OCI-LY3 (cell line): ENCODE measurements around the gene EYS.

Source experiments
- H2AFZ ChIP-seq: fragments of 200-600, 300-600 bp; shearing (Covaris generic); 2 replicates; pipeline ENCODE4 v1.6.0; 2014; ENCODE audit warnings: antibody characterized with exemption, low read depth, low read length
- H3K27ac ChIP-seq: fragments of 200-600, 300-600 bp; sonication (generic); 2 replicates; pipeline ENCODE4 v1.5.1; 2014; ENCODE audit warnings: mild to moderate bottlenecking, low read length, moderate library complexity, mixed read lengths
- H3K27me3 ChIP-seq: fragments of 200-600, 300-600 bp; sonication (generic); 2 replicates; pipeline ENCODE4 v1.6.1; 2014; ENCODE audit warnings: low read depth, low read length, mixed read lengths
- H3K36me3 ChIP-seq: fragments of 200-600, 300-600 bp; sonication (generic); replicated peaks from 2 replicates; pipeline ENCODE3; 2014; ENCODE audit warnings: low read depth, low read length, mixed read lengths
- H3K4me1 ChIP-seq: fragments of 300-600, 200-600 bp; sonication (generic); 2 replicates; pipeline ENCODE4 v1.6.1; 2014; ENCODE audit warnings: low read length, mixed read lengths
- H3K4me2 ChIP-seq: fragments of 200-600, 300-600 bp; sonication (generic); 2 replicates; pipeline ENCODE4 v1.6.1; 2014; ENCODE audit warnings: low read length, mixed read lengths
- H3K4me3 ChIP-seq: fragments of 300-600, 200-600 bp; sonication (generic); 2 replicates; pipeline ENCODE4 v1.5.1; 2014; ENCODE audit warnings: antibody characterized with exemption, mild to moderate bottlenecking, low read length, moderate library complexity
- H3K79me2 ChIP-seq: fragments of 300-600, 200-600 bp; shearing (Covaris generic); 2 replicates; pipeline ENCODE4 v1.6.1; 2014; ENCODE audit warnings: mild to moderate bottlenecking, low read length, mixed read lengths
- H3K9ac ChIP-seq: fragments of 300-600, 200-600 bp; shearing (Covaris generic); 2 replicates; pipeline ENCODE4 v1.6.0; 2014; ENCODE audit warnings: mild to moderate bottlenecking, low read length, moderate library complexity
- H3K9me3 ChIP-seq: fragments of 200-600, 300-600 bp; shearing (Covaris generic); 2 replicates; pipeline ENCODE4 v1.6.1; 2014; ENCODE audit warnings: low read length, mixed read lengths; ENCODE audit not compliant: insufficient read depth
- H4K20me1 ChIP-seq: fragments of 200-600, 300-600 bp; sonication (generic); 2 replicates; pipeline ENCODE4 v1.6.1; 2016; ENCODE audit warnings: low read length, mixed read lengths; ENCODE audit not compliant: insufficient read depth
- CTCF ChIP-seq: fragments of 200-600, 300-600 bp; sonication (generic); IDR thresholded peaks from 2 replicates; pipeline ENCODE4 v1.5.1; 2014; ENCODE audit warnings: antibody characterized with exemption, low read length, low read depth
- EZH2phosphoT487 ChIP-seq: fragments of 200-600 bp; shearing (Covaris generic); IDR thresholded peaks from 2 replicates; pipeline ENCODE4 v1.6.1; 2018; ENCODE audit warnings: antibody characterized with exemption, mixed run types, low read depth

The EYS gene

GRCh38 chr6:64155063-64155462, 1552.0 kb downstream of the EYS start:
- Histone ChIP-seq H3K4me2 (no peak overlapping the region), H3K79me2 (no peaks in the 10 kb centered on the region), H3K4me3 (no peak overlapping the region), H4K20me1 (no peaks in the 10 kb centered on the region), H2AFZ (no peak overlapping the region), H3K27me3 (no peaks in the 10 kb centered on the region), H3K27ac (no peak overlapping the region), H3K4me1 (no peaks in the 10 kb centered on the region), H3K9ac (no peak overlapping the region), H3K36me3 (no peaks in the 10 kb centered on the region), H3K9me3 (no peaks in the 10 kb centered on the region)
- no peak for TF ChIP-seq EZH2phosphoT487

DNA sequence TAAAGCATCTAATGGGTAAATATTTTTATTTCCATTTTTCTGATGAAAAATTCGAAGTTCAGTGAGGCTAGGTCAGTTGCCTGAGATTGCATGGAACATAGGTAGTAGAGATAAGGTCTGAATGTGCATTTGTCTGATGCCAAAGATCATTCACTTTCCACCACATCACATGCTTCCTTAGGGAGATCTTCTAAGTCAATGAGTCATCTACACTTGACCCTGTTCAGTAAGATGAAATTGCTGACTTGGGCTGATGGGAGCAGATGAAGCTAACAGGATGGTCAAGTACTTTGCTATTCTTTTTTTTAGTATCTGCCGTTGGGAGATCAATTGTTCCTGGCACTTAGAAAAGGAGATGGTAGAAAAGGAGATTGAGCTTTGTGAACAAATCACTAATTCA, 1560.2 kb downstream of the EYS start:
- Histone ChIP-seq H3K4me2 (no peak overlapping the region), H4K20me1 (no peaks in the 10 kb centered on the region), H3K4me3 (no peak overlapping the region), H3K27me3 (no peaks in the 10 kb centered on the region), H3K27ac (no peak overlapping the region), H3K79me2 (no peaks in the 10 kb centered on the region), H3K4me1 (no peaks in the 10 kb centered on the region), H3K36me3 (no peaks in the 10 kb centered on the region), H2AFZ (no peak overlapping the region), H3K9me3 (no peaks in the 10 kb centered on the region), H3K9ac (no peak overlapping the region)
- no peak for TF ChIP-seq EZH2phosphoT487
- TF ChIP-seq CTCF = no peak

GRCh38 chr6:64146094-64146493, 1560.9 kb downstream of the EYS start:
- Histone ChIP-seq H4K20me1 (no peaks in the 10 kb centered on the region), H3K9me3 (no peaks in the 10 kb centered on the region), H3K4me2 (no peak overlapping the region), H3K4me3 (no peak overlapping the region), H3K9ac (no peak overlapping the region), H3K27ac (no peak overlapping the region), H3K4me1 (no peaks in the 10 kb centered on the region), H3K79me2 (no peaks in the 10 kb centered on the region), H3K27me3 (no peaks in the 10 kb centered on the region), H2AFZ (no peak overlapping the region), H3K36me3 (no peaks in the 10 kb centered on the region)
- TF ChIP-seq CTCF (no peak), EZH2phosphoT487 (no peak)

DNA sequence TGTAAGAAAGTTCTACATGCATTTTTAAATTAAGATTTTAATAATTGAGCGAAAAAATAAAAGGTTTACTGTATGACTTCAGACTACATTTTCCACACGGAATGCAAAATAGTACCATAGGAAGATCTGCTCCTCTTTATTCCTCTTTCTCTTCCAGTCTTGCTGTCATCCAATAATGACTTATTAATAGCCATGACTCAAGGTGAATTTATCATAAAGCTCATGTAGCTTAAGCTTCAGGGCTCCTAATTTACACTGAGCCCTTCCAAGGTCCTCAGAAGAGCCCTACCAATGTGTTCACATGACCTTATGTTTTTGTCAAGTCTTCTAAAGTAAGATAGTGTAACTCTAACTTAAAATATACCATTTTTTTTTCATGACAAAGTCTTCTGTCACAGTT, 1561.4 kb downstream of the EYS start:
- no peaks in the 10 kb centered on the region for H3K4me1 ChIP-seq
- H3K4me2 ChIP-seq = no peak overlapping the region
- no peak overlapping the region for H3K9ac ChIP-seq
- H4K20me1 ChIP-seq = no peaks in the 10 kb centered on the region
- H3K79me2 ChIP-seq = no peaks in the 10 kb centered on the region
- H3K9me3 ChIP-seq = no peaks in the 10 kb centered on the region
- no peak overlapping the region for H3K4me3 ChIP-seq
- H3K27me3 ChIP-seq = no peaks in the 10 kb centered on the region
- TF ChIP-seq EZH2phosphoT487 (no peak), CTCF (no peak)
- H3K36me3 ChIP-seq = no peaks in the 10 kb centered on the region
- no peak overlapping the region for H3K27ac ChIP-seq
- no peak overlapping the region for H2AFZ ChIP-seq

DNA sequence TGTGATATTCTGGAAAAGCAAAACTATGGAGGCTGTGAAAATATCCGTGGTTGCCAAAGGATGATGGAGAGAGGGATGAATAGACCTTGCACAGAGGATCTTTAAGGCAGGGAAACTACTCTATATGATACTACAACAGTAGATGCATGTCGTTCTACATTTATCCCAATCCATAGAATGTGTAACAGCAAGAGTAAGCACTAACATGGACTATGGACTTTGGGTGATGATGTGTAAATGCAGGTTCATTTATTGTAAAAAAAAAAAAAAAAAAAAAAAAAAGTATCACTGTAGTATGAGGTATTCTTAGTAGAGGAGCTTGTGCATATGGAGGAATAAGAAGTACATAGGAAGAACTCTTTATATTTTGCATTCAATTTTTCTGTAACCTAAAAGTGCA, 1563.9 kb downstream of the EYS start:
- H2AFZ ChIP-seq = no peak overlapping the region
- no peak for TF ChIP-seq EZH2phosphoT487
- no peak for TF ChIP-seq CTCF
- H4K20me1 ChIP-seq = no peaks in the 10 kb centered on the region
- no peaks in the 10 kb centered on the region for H3K27me3 ChIP-seq
- no peaks in the 10 kb centered on the region for H3K4me1 ChIP-seq
- H3K9me3 ChIP-seq = no peaks in the 10 kb centered on the region
- no peak overlapping the region for H3K27ac ChIP-seq
- no peak overlapping the region for H3K4me3 ChIP-seq
- H3K36me3 ChIP-seq = no peaks in the 10 kb centered on the region
- H3K79me2 ChIP-seq = no peaks in the 10 kb centered on the region
- no peak overlapping the region for H3K9ac ChIP-seq
- no peak overlapping the region for H3K4me2 ChIP-seq
